ENCODE results near the gene APLP2. TPM values are rescaled to one million over a fixed set of nuclear protein-coding genes. Genes with fewer than 3 reads are reported as not detected.

Gene APLP2
- total RNA-seq, 2 experiments from 2014 or later: 25.5 to 29.8 TPM

- no peak for TF ChIP-seq CTCF (IDR thresholded peaks at IDR 0.05)
- Mint-ChIP-seq H3K27me3 (no peaks in the 10 kb centered on the region), H3K27ac (no peak overlapping the region), H3K9me3 (no peaks in the 10 kb centered on the region), H3K4me1 (ENCODE audit: low read depth) (peaks cover 6% of the 10 kb centered on the region), H3K36me3 (ENCODE audit: low read depth) (peaks cover 5% of the 10 kb centered on the region), H3K4me3 (no peak overlapping the region)
- ATAC-seq (no peak), DNase-seq (no peak)
- ChIA-PET CTCF (interaction anchor here (0.7 to 2.4 kb wide), 2 partner anchors 12 to 221 kb away, joined by 3 to 12 read pairs; no protein-coding TSS in a partner anchor), POLR2A (no interaction called here)
- intact Hi-C loops (cut with micrococcal nuclease): no loop called here
Measured at GRCh38 chr11:130144141-130144540, 74.4 kb downstream of the APLP2 start.

GRCh38 chr11:130144861-130145281 lies 75.2 kb downstream of the APLP2 start:
- Mint-ChIP-seq H3K4me1 (ENCODE audit: low read depth) (peaks cover 6% of the 10 kb centered on the region), H3K27me3 (no peaks in the 10 kb centered on the region), H3K4me3 (no peak overlapping the region), H3K27ac (no peak overlapping the region), H3K9me3 (no peaks in the 10 kb centered on the region), H3K36me3 (ENCODE audit: low read depth) (peaks cover 5% of the 10 kb centered on the region)
- no peak for ATAC-seq
- DNase-seq: no peak
- POLR2A ChIA-PET: no interaction called here
- intact Hi-C loops (cut with micrococcal nuclease): no loop called here
- no peak for TF ChIP-seq CTCF (IDR thresholded peaks at IDR 0.05)
- CTCF ChIA-PET: interaction anchor here (1.3 to 2.4 kb wide), 2 partner anchors 13 to 222 kb away, joined by 4 to 12 read pairs; no protein-coding TSS in a partner anchor

- POLR2A ChIA-PET: no interaction called here
- no peaks in the 10 kb centered on the region for H3K9me3 Mint-ChIP-seq
- DNase-seq (no peak), ATAC-seq (no peak)
- CTCF ChIA-PET: interaction anchor here (0.8 to 2.4 kb wide), 6 partner anchors 14 to 241 kb away, joined by 3 to 12 read pairs (median 4); no protein-coding TSS in a partner anchor
- peaks cover 3% of the 10 kb centered on the region for H3K36me3 Mint-ChIP-seq (ENCODE audit: low read depth)
- no peaks in the 10 kb centered on the region for H3K27me3 Mint-ChIP-seq
- no peak overlapping the region for H3K27ac Mint-ChIP-seq
- intact Hi-C loops (cut with micrococcal nuclease): no loop called here
- no peak overlapping the region for H3K4me3 Mint-ChIP-seq
- peaks cover 6% of the 10 kb centered on the region for H3K4me1 Mint-ChIP-seq (ENCODE audit: low read depth)
- no peak for TF ChIP-seq CTCF (IDR thresholded peaks at IDR 0.05)
Measured at GRCh38 chr11:130145311-130145812, 75.7 kb downstream of the APLP2 start.

- peaks cover 3% of the 10 kb centered on the region for H3K36me3 Mint-ChIP-seq (ENCODE audit: low read depth)
- ChIA-PET CTCF (interaction anchor here (0.6 to 1.4 kb wide), 9 partner anchors 32 to 707 kb away, joined by 3 to 4 read pairs (median 3); no protein-coding TSS in a partner anchor), POLR2A (interaction anchor here (0.7 to 1.0 kb wide), 2 partner anchors 10 to 31 kb away, joined by 3 read pairs; no protein-coding TSS in a partner anchor)
- no peaks in the 10 kb centered on the region for H3K27me3 Mint-ChIP-seq
- H3K4me3 Mint-ChIP-seq: no peak overlapping the region
- ATAC-seq (peak; percentile 27), DNase-seq (no peak)
- intact Hi-C loops (cut with micrococcal nuclease): no loop called here
- no peak for TF ChIP-seq CTCF (IDR thresholded peaks at IDR 0.05)
- no peaks in the 10 kb centered on the region for H3K9me3 Mint-ChIP-seq
- H3K27ac Mint-ChIP-seq: no peak overlapping the region
- peaks cover 6% of the 10 kb centered on the region for H3K4me1 Mint-ChIP-seq (ENCODE audit: low read depth)
Measured at GRCh38 chr11:130145975-130146776, 76.5 kb downstream of the APLP2 start.

GRCh38 chr11:130146796-130147195 lies 77.1 kb downstream of the APLP2 start:
- Mint-ChIP-seq H3K27ac (no peak overlapping the region), H3K4me3 (no peak overlapping the region), H3K36me3 (ENCODE audit: low read depth) (peaks cover 3% of the 10 kb centered on the region), H3K4me1 (ENCODE audit: low read depth) (peaks cover 6% of the 10 kb centered on the region), H3K27me3 (peaks cover under 1% of the 10 kb centered on the region), H3K9me3 (no peaks in the 10 kb centered on the region)
- CTCF ChIA-PET: interaction anchor here (1.1 to 1.4 kb wide), 4 partner anchors 31 to 223 kb away, joined by 3 to 4 read pairs (median 3); no protein-coding TSS in a partner anchor
- no peak for TF ChIP-seq CTCF (IDR thresholded peaks at IDR 0.05)
- DNase-seq: no peak
- intact Hi-C loops (cut with micrococcal nuclease): no loop called here
- POLR2A ChIA-PET: interaction anchor here (0.7 to 1.0 kb wide), 2 partner anchors 9 to 32 kb away, joined by 3 read pairs; no protein-coding TSS in a partner anchor
- ATAC-seq: peak; percentile 78

All from activated CD8-positive, alpha-beta T cell treated with anti-CD3 and anti-CD28 coated beads for 36 hours (primary cell).